HepG2 (cell line): ENCODE data around the gene DMKN.

Source experiments
- ATF7 ChIP-seq, 2 experiments: fragments of 450-650 bp in 1 of 2; sonication (generic) in 1 of 2; formaldehyde crosslinking in 1 of 2; IDR thresholded peaks; 2 replicates each; pipeline versions ENCODE4 v1.4.0 to v1.6.1; 2016 to 2020; ENCODE audit warnings: antibody characterized with exemption in 1 of 2, mild to moderate bottlenecking in 1 of 2, missing genetic modification reagents in 1 of 2
- CTCF ChIP-seq: sonication (generic); formaldehyde crosslinking; IDR thresholded peaks from 2 replicates; pipeline ENCODE4 v1.5.0; 2020; ENCODE audit warnings: mild to moderate bottlenecking, missing genetic modification reagents, moderate library complexity
- EZH2 ChIP-seq: conservative IDR thresholded peaks from 2 replicates; pipeline ENCODE4 v1.6.1; 2012; ENCODE audit warnings: mild to moderate bottlenecking, low read depth, low read length, moderate library complexity
- REST ChIP-seq, 2 experiments: IDR thresholded peaks; 2 replicates each; pipeline ENCODE4 v1.6.1; 2011 to 2012; ENCODE audit warnings: low read length in 2 of 2, borderline replicate concordance in 1 of 2, low read depth in 1 of 2, mild to moderate bottlenecking in 1 of 2, moderate library complexity in 1 of 2
- RNF2 ChIP-seq: fragments of 450-650 bp; conservative IDR thresholded peaks from 2 replicates; pipeline ENCODE4 v1.6.1; 2016; ENCODE audit warnings: low read depth
- TBL1XR1 ChIP-seq: fragments of 150-350 bp; IDR thresholded peaks from 2 replicates; pipeline ENCODE4 v1.6.1; 2014; ENCODE audit warnings: borderline replicate concordance, low read length; ENCODE audit not compliant: partially characterized antibody
- ZNF143 ChIP-seq: sonication (generic); formaldehyde crosslinking; IDR thresholded peaks from 2 replicates; pipeline ENCODE4 v1.4.0; 2020; ENCODE audit warnings: missing genetic modification reagents

- TF ChIP-seq REST (IDR thresholded peaks at IDR 0.05; ENCODE audit: borderline replicate concordance in 1 of 2, low read depth in 1 of 2, low read length in 2 of 2), result no peak
- no peak for TF ChIP-seq CTCF (CRISPR knock-in tag)
- no peak for TF ChIP-seq ZNF143 (CRISPR knock-in tag)
- no peak for TF ChIP-seq RNF2
- TF ChIP-seq ATF7 (IDR thresholded peaks at IDR 0.05), result no peak
- no peak for TF ChIP-seq ATF7 (CRISPR knock-in tag; IDR thresholded peaks at IDR 0.05)
- no peak for TF ChIP-seq EZH2
- no peak for TF ChIP-seq TBL1XR1
Measured at GRCh38 chr19:35510626-35510964, 2.9 kb downstream of the DMKN start.
